Adrenal gland (tissue), 5 donors: ENCODE measurements around the gene PPP1R3D.
"Not testable (repeated sequence)": the region's sequence is repeated elsewhere in the genome, so short reads cannot be mapped to it uniquely, and the experiment has no call there.

Source experiments
- CTCF ChIP-seq, 6 experiments: fragments of 450-650 bp in 4 of 6; fragments of 200-600 bp in 2 of 6; sonication (generic) in 1 of 6; IDR thresholded peaks; 1 replicate in 5 of 6; 2 replicates in 1 of 6; pipeline versions ENCODE4 v1.5.1 to v1.8.0; 2016 to 2021; ENCODE audit warnings: antibody characterized with exemption in 6 of 6, mild to moderate bottlenecking in 2 of 6, moderate library complexity in 1 of 6
- POLR2A ChIP-seq, 2 donors: fragments of 450-650 bp; IDR thresholded peaks; one replicate each; pipeline ENCODE4 v1.6.1; 2017; ENCODE audit warnings: antibody characterized with exemption in 2 of 2, mild to moderate bottlenecking in 2 of 2, moderate library complexity in 1 of 2
- donor health status: DM: no; HTN: no; CAD: no.

GRCh38 chr20:59957568-59957967 is 17.5 kb upstream of the PPP1R3D start:
- TF ChIP-seq CTCF, POLR2A (IDR thresholded peaks at IDR 0.05): not testable (repeated sequence)
